SJSA1 (cell line): ENCODE results near the gene GCK. TPM values are rescaled to one million over a fixed set of nuclear protein-coding genes. Genes with fewer than 3 reads are reported as not detected.

Source experiments
- DNase-seq, 2 experiments: peaks; one replicate each; pipeline ENCODE4 v3.0.0-alpha.2; 2015 to 2020; ENCODE audit warnings: low spot score in 2 of 2, low read depth in 1 of 2
- H3K27ac ChIP-seq: fragments of 250-450 bp; sonication (Bioruptor Pico); 2 replicates; pipeline ENCODE4 v1.5.1; 2020; ENCODE audit warnings: mild to moderate bottlenecking, moderate library complexity
- H3K27me3 ChIP-seq: fragments of 250-450 bp; sonication (Bioruptor Pico); replicated peaks from 2 replicates; pipeline ENCODE4 v1.5.1; 2020; ENCODE audit warnings: mild to moderate bottlenecking, moderate library complexity
- H3K36me3 ChIP-seq: fragments of 250-450 bp; sonication (Bioruptor Pico); 2 replicates; pipeline ENCODE4 v1.5.1; 2020; ENCODE audit warnings: mild to moderate bottlenecking
- H3K4me1 ChIP-seq: fragments of 250-450 bp; sonication (Bioruptor Pico); replicated peaks from 2 replicates; pipeline ENCODE4 v1.6.1; 2021; ENCODE audit warnings: mild to moderate bottlenecking
- H3K4me3 ChIP-seq: fragments of 250-450 bp; sonication (Bioruptor Pico); 2 replicates; pipeline ENCODE4 v1.5.1; 2020; ENCODE audit warnings: mild to moderate bottlenecking
- H3K9me3 ChIP-seq: fragments of 250-450 bp; sonication (Bioruptor Pico); replicated peaks from 2 replicates; pipeline ENCODE4 v1.5.1; 2020; ENCODE audit warnings: mild to moderate bottlenecking
- total RNA-seq: library from RNA; depleted of rRNA; stranded (reverse); fragments of >200 nt; shearing (Covaris generic); gene quantifications from 2 replicates; pipeline ENCODE4 v1.2.3, GENCODE V29; 2014

Gene GCK
- total RNA-seq, 1 experiment from 2014 or later, result 0.13 TPM

GRCh38 chr7:44227911-44228310 is 38.7 kb upstream of the GCK start:
- Histone ChIP-seq H3K4me3 (no peak overlapping the region), H3K36me3 (no peaks in the 10 kb centered on the region), H3K27me3 (0 out of 2 replicates have a peak, but pooled peaks cover 5% of the 10 kb centered on the region), H3K9me3 (no peaks in the 10 kb centered on the region), H3K4me1 (no peaks in the 10 kb centered on the region), H3K27ac (no peak overlapping the region)
- DNase-seq, result no peak

GRCh38 chr7:44226396-44226753 is 37.1 kb upstream of the GCK start:
- peaks cover 1% of the 10 kb centered on the region; the same call in 1 of the 2 replicates for H3K4me1 ChIP-seq
- 0 out of 2 replicates have a peak, but pooled peaks cover 5% of the 10 kb centered on the region for H3K27me3 ChIP-seq
- no peak overlapping the region for H3K27ac ChIP-seq
- no peak for DNase-seq
- H3K4me3 ChIP-seq, result no peak overlapping the region
- H3K9me3 ChIP-seq, result no peaks in the 10 kb centered on the region
- H3K36me3 ChIP-seq, result no peaks in the 10 kb centered on the region

- Histone ChIP-seq H3K9me3 (no peaks in the 10 kb centered on the region), H3K27me3 (0 out of 2 replicates have a peak, but pooled peaks cover 5% of the 10 kb centered on the region), H3K4me1 (peaks cover 4% of the 10 kb centered on the region; the same call in 1 of the 2 replicates), H3K27ac (no peak overlapping the region), H3K36me3 (no peaks in the 10 kb centered on the region), H3K4me3 (no peak overlapping the region)
- no peak for DNase-seq
These were observed 36.5 kb upstream of the GCK start for GRCh38 chr7:44225566-44226395.

GRCh38 chr7:44224974-44225565 is 35.8 kb upstream of the GCK start:
- no peak for DNase-seq
- Histone ChIP-seq H3K4me1 (peaks cover 4% of the 10 kb centered on the region; the same call in 1 of the 2 replicates), H3K27ac (no peak overlapping the region), H3K27me3 (0 out of 2 replicates have a peak, but pooled peaks cover 5% of the 10 kb centered on the region), H3K36me3 (no peaks in the 10 kb centered on the region), H3K4me3 (no peak overlapping the region), H3K9me3 (no peaks in the 10 kb centered on the region)

- H3K4me3 ChIP-seq, result no peak overlapping the region
- no peaks in the 10 kb centered on the region for H3K9me3 ChIP-seq
- H3K27ac ChIP-seq, result no peak overlapping the region
- peaks cover 4% of the 10 kb centered on the region; the same call in 1 of the 2 replicates for H3K4me1 ChIP-seq
- H3K36me3 ChIP-seq, result no peaks in the 10 kb centered on the region
- H3K27me3 ChIP-seq, result 0 out of 2 replicates have a peak, but pooled peaks cover 5% of the 10 kb centered on the region
- no peak for DNase-seq
These were observed 35.1 kb upstream of the GCK start for GRCh38 chr7:44224080-44224973.

- no peak overlapping the region for H3K4me3 ChIP-seq
These were observed 34.3 kb upstream of the GCK start for GRCh38 chr7:44223362-44224079.

GRCh38 chr7:44222776-44223261 is 33.6 kb upstream of the GCK start:
- Histone ChIP-seq H3K9me3 (no peaks in the 10 kb centered on the region), H3K27me3 (0 out of 2 replicates have a peak, but pooled peaks cover 5% of the 10 kb centered on the region), H3K36me3 (no peaks in the 10 kb centered on the region), H3K27ac (no peak overlapping the region), H3K4me3 (no peak overlapping the region), H3K4me1 (peaks cover 4% of the 10 kb centered on the region; the same call in 1 of the 2 replicates)
- no peak for DNase-seq

More at GRCh38 chr7:44223362-44224079, 34.3 kb upstream of the GCK start:
- Histone ChIP-seq H3K4me1 (peaks cover 4% of the 10 kb centered on the region; the same call in 1 of the 2 replicates), H3K36me3 (no peaks in the 10 kb centered on the region), H3K27ac (no peak overlapping the region), H3K9me3 (no peaks in the 10 kb centered on the region), H3K27me3 (0 out of 2 replicates have a peak, but pooled peaks cover 5% of the 10 kb centered on the region)
- DNase-seq, result no peak

- Histone ChIP-seq H3K27ac (no peak overlapping the region), H3K4me1 (peaks cover 4% of the 10 kb centered on the region; the same call in 1 of the 2 replicates), H3K9me3 (no peaks in the 10 kb centered on the region), H3K36me3 (no peaks in the 10 kb centered on the region), H3K27me3 (0 out of 2 replicates have a peak, but pooled peaks cover 5% of the 10 kb centered on the region), H3K4me3 (no peak overlapping the region)
- DNase-seq, result no peak
These were observed 32.8 kb upstream of the GCK start for GRCh38 chr7:44222074-44222473.

GRCh38 chr7:44221231-44221791 is 32.1 kb upstream of the GCK start:
- H3K27ac ChIP-seq, result no peak overlapping the region
- no peaks in the 10 kb centered on the region for H3K9me3 ChIP-seq
- no peak overlapping the region for H3K4me3 ChIP-seq
- H3K36me3 ChIP-seq, result no peaks in the 10 kb centered on the region
- 0 out of 2 replicates have a peak, but pooled peaks cover 5% of the 10 kb centered on the region for H3K27me3 ChIP-seq
- DNase-seq, result no peak
- peaks cover 4% of the 10 kb centered on the region; the same call in 1 of the 2 replicates for H3K4me1 ChIP-seq

- Histone ChIP-seq H3K36me3 (no peaks in the 10 kb centered on the region), H3K4me3 (no peak overlapping the region), H3K9me3 (no peaks in the 10 kb centered on the region), H3K27me3 (0 out of 2 replicates have a peak, but pooled peaks cover 5% of the 10 kb centered on the region), H3K4me1 (peaks cover 4% of the 10 kb centered on the region; the same call in 1 of the 2 replicates), H3K27ac (no peak overlapping the region)
- DNase-seq, result no peak
These were observed 31.3 kb upstream of the GCK start for GRCh38 chr7:44220358-44221112.

- 0 out of 2 replicates have a peak, but pooled peaks cover 4% of the 10 kb centered on the region for H3K27me3 ChIP-seq
- no peak overlapping the region for H3K27ac ChIP-seq
- H3K4me1 ChIP-seq, result peaks cover 4% of the 10 kb centered on the region; the same call in 1 of the 2 replicates
- no peaks in the 10 kb centered on the region for H3K9me3 ChIP-seq
- H3K4me3 ChIP-seq, result no peak overlapping the region
- H3K36me3 ChIP-seq, result peaks cover 2% of the 10 kb centered on the region
- no peak for DNase-seq
These were observed 30.8 kb upstream of the GCK start for GRCh38 chr7:44220046-44220357.
